ENCODE data around the gene PDE4A.

The PDE4A gene

GRCh38 chr19:10513223-10513622, 92.9 kb downstream of the PDE4A start:
- no peaks in the 10 kb centered on the region for H3K9me3 ChIP-seq (ENCODE audit: control insufficient read depth, low read length)
- no peak overlapping the region for H3K9ac ChIP-seq (ENCODE audit: low read length)
- H3K4me3 ChIP-seq (ENCODE audit: low read length) = no peak overlapping the region
- peaks cover 66% of the 10 kb centered on the region for H3K27me3 ChIP-seq (ENCODE audit: control insufficient read depth, insufficient read depth, low read length)
- H3K4me1 ChIP-seq (ENCODE audit: control insufficient read depth, insufficient read depth, low read length) = peaks cover 18% of the 10 kb centered on the region
- H3K36me3 ChIP-seq (ENCODE audit: control insufficient read depth, insufficient read depth, low read length) = no peaks in the 10 kb centered on the region

- no peak overlapping the region for H3K4me3 ChIP-seq (ENCODE audit: low read length)
- peaks cover 79% of the 10 kb centered on the region for H3K27me3 ChIP-seq (ENCODE audit: control insufficient read depth, insufficient read depth, low read length)
- H3K9ac ChIP-seq (ENCODE audit: low read length) = no peak overlapping the region
- peaks cover 19% of the 10 kb centered on the region for H3K4me1 ChIP-seq (ENCODE audit: control insufficient read depth, insufficient read depth, low read length)
- no peaks in the 10 kb centered on the region for H3K9me3 ChIP-seq (ENCODE audit: control insufficient read depth, low read length)
- H3K36me3 ChIP-seq (ENCODE audit: control insufficient read depth, insufficient read depth, low read length) = no peaks in the 10 kb centered on the region
Observed at GRCh38 chr19:10514211-10515145, 94.1 kb downstream of the PDE4A start.

- H3K27me3 ChIP-seq (ENCODE audit: control insufficient read depth, insufficient read depth, low read length) = peaks cover 79% of the 10 kb centered on the region
- no peaks in the 10 kb centered on the region for H3K36me3 ChIP-seq (ENCODE audit: control insufficient read depth, insufficient read depth, low read length)
- H3K4me3 ChIP-seq (ENCODE audit: low read length) = no peak overlapping the region
- no peak overlapping the region for H3K9ac ChIP-seq (ENCODE audit: low read length)
- no peaks in the 10 kb centered on the region for H3K9me3 ChIP-seq (ENCODE audit: control insufficient read depth, low read length)
- peaks cover 13% of the 10 kb centered on the region for H3K4me1 ChIP-seq (ENCODE audit: control insufficient read depth, insufficient read depth, low read length)
Observed at GRCh38 chr19:10516064-10516385, 95.7 kb downstream of the PDE4A start.

GRCh38 chr19:10516671-10517286, 96.4 kb downstream of the PDE4A start:
- Histone ChIP-seq H3K4me3 (ENCODE audit: low read length) (no peak overlapping the region), H3K27me3 (ENCODE audit: control insufficient read depth, insufficient read depth, low read length) (peaks cover 79% of the 10 kb centered on the region), H3K4me1 (ENCODE audit: control insufficient read depth, insufficient read depth, low read length) (peaks cover 13% of the 10 kb centered on the region), H3K9me3 (ENCODE audit: control insufficient read depth, low read length) (no peaks in the 10 kb centered on the region), H3K36me3 (ENCODE audit: control insufficient read depth, insufficient read depth, low read length) (no peaks in the 10 kb centered on the region), H3K9ac (ENCODE audit: low read length) (no peak overlapping the region)

GRCh38 chr19:10517361-10517759, 97.0 kb downstream of the PDE4A start, which contains the start of gene S1PR5:
S1PR5 (minus strand) TSS chr19:10517447; CDS start chr19:10515011, 2,436 bp downstream.
- Histone ChIP-seq H3K4me3 (ENCODE audit: low read length) (no peak within 1 kb of the TSS), H3K9me3 (ENCODE audit: control insufficient read depth, low read length) (no peaks in the 10 kb centered on the region), H3K27me3 (ENCODE audit: control insufficient read depth, insufficient read depth, low read length) (peaks cover 77% of the 10 kb centered on the region), H3K36me3 (ENCODE audit: control insufficient read depth, insufficient read depth, low read length) (no peaks in the 10 kb centered on the region), H3K4me1 (ENCODE audit: control insufficient read depth, insufficient read depth, low read length) (peaks cover 13% of the 10 kb centered on the region), H3K9ac (ENCODE audit: low read length) (no peak within 1 kb of the TSS)

GRCh38 chr19:10517760-10518443, 97.6 kb downstream of the PDE4A start:
- Histone ChIP-seq H3K27me3 (ENCODE audit: control insufficient read depth, insufficient read depth, low read length) (peaks cover 73% of the 10 kb centered on the region), H3K9me3 (ENCODE audit: control insufficient read depth, low read length) (no peaks in the 10 kb centered on the region), H3K4me3 (ENCODE audit: low read length) (no peak overlapping the region), H3K9ac (ENCODE audit: low read length) (no peak overlapping the region), H3K4me1 (ENCODE audit: control insufficient read depth, insufficient read depth, low read length) (peaks cover 13% of the 10 kb centered on the region), H3K36me3 (ENCODE audit: control insufficient read depth, insufficient read depth, low read length) (no peaks in the 10 kb centered on the region)

- Histone ChIP-seq H3K4me3 (ENCODE audit: low read length) (no peak overlapping the region), H3K4me1 (ENCODE audit: control insufficient read depth, insufficient read depth, low read length) (peaks cover 13% of the 10 kb centered on the region), H3K9ac (ENCODE audit: low read length) (no peak overlapping the region), H3K27me3 (ENCODE audit: control insufficient read depth, insufficient read depth, low read length) (peaks cover 70% of the 10 kb centered on the region), H3K36me3 (ENCODE audit: control insufficient read depth, insufficient read depth, low read length) (no peaks in the 10 kb centered on the region), H3K9me3 (ENCODE audit: control insufficient read depth, low read length) (no peaks in the 10 kb centered on the region)
Observed at GRCh38 chr19:10518444-10519361, 98.4 kb downstream of the PDE4A start.

All from mucosa of stomach (tissue), 1 donor.